Testis (tissue), 3 donors: ENCODE results near the gene IRGQ. TPM values are rescaled to one million over a fixed set of nuclear protein-coding genes. Genes with fewer than 3 reads are reported as not detected.

Experiments used
- DNase-seq: peaks from one replicate; pipeline ENCODE4 v3.0.0-alpha.2; 2019
- H3K27ac ChIP-seq, 2 donors: fragments of 200-600 bp; sonication (generic); one replicate each; pipeline ENCODE4 v1.5.1; 2019
- H3K27me3 ChIP-seq: fragments of 200-600 bp; sonication (generic); one replicate; pipeline ENCODE4 v1.5.1; 2019
- H3K36me3 ChIP-seq: fragments of 200-600 bp; sonication (generic); one replicate; pipeline ENCODE4 v1.5.1; 2017; ENCODE audit warnings: low read depth; ENCODE audit errors: missing control alignments
- H3K4me1 ChIP-seq: fragments of 200-600 bp; sonication (generic); one replicate; pipeline ENCODE4 v1.5.1; 2019
- H3K4me3 ChIP-seq, 2 donors: fragments of 200-600 bp; sonication (generic); one replicate each; pipeline ENCODE4 v1.5.1; 2017 to 2019
- H3K9me3 ChIP-seq: fragments of 200-600 bp; sonication (generic); one replicate; pipeline ENCODE4 v1.5.1; 2017
- CTCF ChIP-seq, 3 experiments: fragments of 450-650 bp in 2 of 3; fragments of 200-600 bp in 1 of 3; sonication (generic) in 1 of 3; IDR thresholded peaks; one replicate each; pipeline ENCODE4 v1.5.1; 2016 to 2019; ENCODE audit warnings: antibody characterized with exemption in 3 of 3, mild to moderate bottlenecking in 2 of 3, moderate library complexity in 1 of 3
- POLR2A ChIP-seq: fragments of 450-650 bp; IDR thresholded peaks from one replicate; pipeline ENCODE4 v1.6.1; 2017; ENCODE audit warnings: antibody characterized with exemption, mild to moderate bottlenecking, moderate library complexity
- WGBS, 2 donors: methylation state at CpG; one replicate each; pipeline ENCODE4 v1.1.5; 2018; 5-methylcytosine and 5-hydroxymethylcytosine counted together
- intact Hi-C: fragments of 100-400 bp; cut with DNase I; formaldehyde crosslinking; loops from one replicate; pipeline ENCODE4 v1.15.1; 2023; ENCODE audit warnings: low total_unique reads
- polyA plus RNA-seq: library from polyadenylated mRNA; stranded (reverse); fragments of 350-450 nt; fragmentation: Illumina TruSeq; extraction: RNeasy Lipid Tissue Mini Kit (QIAGEN cat#74804); gene quantifications from one replicate; pipeline ENCODE4 v1.2.3, GENCODE V29; 2014; ENCODE audit warnings: low read depth, low replicate concordance; ENCODE audit not compliant: insufficient read depth
- total RNA-seq, 2 donors: library from RNA; depleted of rRNA; stranded (reverse); fragments of >200 nt; gene quantifications; one replicate each; pipeline ENCODE4 v1.2.3, GENCODE V29; 2016

IRGQ gene
- total and polyA plus RNA-seq, 3 donors from 2014 or later = 6.0 to 29.0 (median 26.4) TPM

GRCh38 chr19:43584484-43584883 is 11.4 kb downstream of the IRGQ start:
- no peaks in the 10 kb centered on the region for H3K9me3 ChIP-seq
- no peaks in the 10 kb centered on the region for H3K36me3 ChIP-seq
- H3K27ac ChIP-seq = no peak overlapping the region
- no peak for DNase-seq
- H3K4me1 ChIP-seq = peaks cover 7% of the 10 kb centered on the region
- TF ChIP-seq CTCF (IDR thresholded peaks at IDR 0.05) = no peak
- no peak for TF ChIP-seq POLR2A
- H3K27me3 ChIP-seq = no peaks in the 10 kb centered on the region
- WGBS, 2 donors = 97 to 100% methylated on average over 1 of the region's 1 CpG
- intact Hi-C loops = no loop called here
- no peak overlapping the region for H3K4me3 ChIP-seq

- intact Hi-C loops = no loop called here
- no peak overlapping the region for H3K27ac ChIP-seq
- no peak for DNase-seq
- TF ChIP-seq POLR2A = no peak
- no peak for TF ChIP-seq CTCF (IDR thresholded peaks at IDR 0.05)
- no peaks in the 10 kb centered on the region for H3K9me3 ChIP-seq
- no peak overlapping the region for H3K4me3 ChIP-seq
- H3K27me3 ChIP-seq = no peaks in the 10 kb centered on the region
- peaks cover 7% of the 10 kb centered on the region for H3K4me1 ChIP-seq
- 89 to 94% methylated on average over 2 of the region's 2 CpGs for WGBS, 2 donors
- H3K36me3 ChIP-seq = no peaks in the 10 kb centered on the region
Measured at GRCh38 chr19:43582495-43582894, 13.4 kb downstream of the IRGQ start.

GRCh38 chr19:43581467-43581866 is 14.5 kb downstream of the IRGQ start:
- Histone ChIP-seq H3K9me3 (no peaks in the 10 kb centered on the region), H3K4me3 (peak overlapping the region in 1 of 2 donors; percentile 62), H3K4me1 (peaks cover 7% of the 10 kb centered on the region), H3K27me3 (no peaks in the 10 kb centered on the region), H3K27ac (peak overlapping the region in 1 of 2 donors; percentile 10), H3K36me3 (no peaks in the 10 kb centered on the region)
- DNase-seq = no peak
- intact Hi-C loops = no loop called here
- WGBS, 2 donors = 49 to 56% methylated on average over 7 of the region's 7 CpGs
- TF ChIP-seq CTCF (IDR thresholded peaks at IDR 0.05) = no peak

GRCh38 chr19:43578787-43579186 is 17.1 kb downstream of the IRGQ start:
- WGBS, 2 donors = 87 to 96% methylated on average over 3 of the region's 3 CpGs
- TF ChIP-seq POLR2A = no peak
- Histone ChIP-seq H3K9me3 (no peaks in the 10 kb centered on the region), H3K36me3 (no peaks in the 10 kb centered on the region), H3K4me3 (no peak overlapping the region), H3K27ac (no peak overlapping the region), H3K27me3 (no peaks in the 10 kb centered on the region), H3K4me1 (peaks cover 7% of the 10 kb centered on the region)
- no peak for DNase-seq
- intact Hi-C loops = no loop called here

GRCh38 chr19:43575955-43576878 is 19.7 kb downstream of the IRGQ start:
- Histone ChIP-seq H3K36me3 (no peaks in the 10 kb centered on the region), H3K4me3 (peak overlapping the region; percentile 71 to 73), H3K4me1 (peaks cover 4% of the 10 kb centered on the region), H3K27ac (peak overlapping the region in 1 of 2 donors; percentile 61), H3K27me3 (no peaks in the 10 kb centered on the region), H3K9me3 (no peaks in the 10 kb centered on the region)
- 59 to 63% methylated on average over 31 to 37 of the region's 37 CpGs for WGBS, 2 donors
- TF ChIP-seq POLR2A (no peak), CTCF (IDR thresholded peaks at IDR 0.05) (no peak)
- intact Hi-C loops = no loop called here
- no peak for DNase-seq
